Rectal smooth muscle tissue (tissue), 1 donor: ENCODE data around the gene PBX3.

Experiments
- H3K27ac ChIP-seq: one replicate; pipeline ENCODE4 v1.7.0; 2013; ENCODE audit warnings: low read depth, low read length, inconsistent platforms
- H3K27me3 ChIP-seq: one replicate; pipeline ENCODE4 v1.7.0; 2013; ENCODE audit warnings: low read length; ENCODE audit not compliant: control insufficient read depth, insufficient read depth
- H3K36me3 ChIP-seq: one replicate; pipeline ENCODE4 v1.7.0; 2013; ENCODE audit warnings: low read length; ENCODE audit not compliant: control insufficient read depth, insufficient read depth
- H3K4me1 ChIP-seq: one replicate; pipeline ENCODE4 v1.7.0; 2013; ENCODE audit warnings: low read length; ENCODE audit not compliant: control insufficient read depth, insufficient read depth
- H3K4me3 ChIP-seq: one replicate; pipeline ENCODE4 v1.7.0; 2013; ENCODE audit warnings: low read length
- H3K9ac ChIP-seq: one replicate; pipeline ENCODE4 v1.7.0; 2013; ENCODE audit warnings: low read length

Gene PBX3

GRCh38 chr9:126009047-126009446, 261.9 kb downstream of the PBX3 start:
- Histone ChIP-seq H3K27me3 (no peaks in the 10 kb centered on the region), H3K4me3 (no peak overlapping the region), H3K9ac (no peak overlapping the region), H3K27ac (no peak overlapping the region), H3K36me3 (no peaks in the 10 kb centered on the region), H3K4me1 (no peaks in the 10 kb centered on the region)

- Histone ChIP-seq H3K27me3 (no peaks in the 10 kb centered on the region), H3K4me1 (no peaks in the 10 kb centered on the region), H3K4me3 (no peak overlapping the region), H3K27ac (no peak overlapping the region), H3K36me3 (no peaks in the 10 kb centered on the region), H3K9ac (no peak overlapping the region)
Measured at GRCh38 chr9:126014726-126015125, 267.6 kb downstream of the PBX3 start.

GRCh38 chr9:126015424-126015823, 268.3 kb downstream of the PBX3 start:
- Histone ChIP-seq H3K27me3 (no peaks in the 10 kb centered on the region), H3K4me1 (no peaks in the 10 kb centered on the region), H3K4me3 (no peak overlapping the region), H3K9ac (no peak overlapping the region), H3K36me3 (no peaks in the 10 kb centered on the region), H3K27ac (no peak overlapping the region)

- no peak overlapping the region for H3K4me3 ChIP-seq
- no peak overlapping the region for H3K27ac ChIP-seq
- H3K9ac ChIP-seq: no peak overlapping the region
- no peaks in the 10 kb centered on the region for H3K27me3 ChIP-seq
- H3K4me1 ChIP-seq: no peaks in the 10 kb centered on the region
- no peaks in the 10 kb centered on the region for H3K36me3 ChIP-seq
Measured at GRCh38 chr9:126016579-126017290, 269.6 kb downstream of the PBX3 start.
